NB4 (cell line): Measurements from ENCODE around the gene CEP89.

Experiments
- MAX ChIP-seq: IDR thresholded peaks from 2 replicates; pipeline ENCODE4 v1.6.1; 2011; ENCODE audit warnings: low read depth, low read length
- POLR2A ChIP-seq: IDR thresholded peaks from 2 replicates; pipeline ENCODE4 v1.6.1; 2011; ENCODE audit warnings: mild to moderate bottlenecking; ENCODE audit not compliant: insufficient read length; ENCODE audit errors: extremely low read depth
- TF ChIP-seq, protein P1 (sequence below): IDR thresholded peaks from one replicate; pipeline ENCODE4 v1.5.1; 2012; ENCODE audit warnings: low read depth, low read length

GRCh38 chr19:32865326-32865725 is 106.4 kb downstream of the CEP89 start:
- TF ChIP-seq, protein P1, sequence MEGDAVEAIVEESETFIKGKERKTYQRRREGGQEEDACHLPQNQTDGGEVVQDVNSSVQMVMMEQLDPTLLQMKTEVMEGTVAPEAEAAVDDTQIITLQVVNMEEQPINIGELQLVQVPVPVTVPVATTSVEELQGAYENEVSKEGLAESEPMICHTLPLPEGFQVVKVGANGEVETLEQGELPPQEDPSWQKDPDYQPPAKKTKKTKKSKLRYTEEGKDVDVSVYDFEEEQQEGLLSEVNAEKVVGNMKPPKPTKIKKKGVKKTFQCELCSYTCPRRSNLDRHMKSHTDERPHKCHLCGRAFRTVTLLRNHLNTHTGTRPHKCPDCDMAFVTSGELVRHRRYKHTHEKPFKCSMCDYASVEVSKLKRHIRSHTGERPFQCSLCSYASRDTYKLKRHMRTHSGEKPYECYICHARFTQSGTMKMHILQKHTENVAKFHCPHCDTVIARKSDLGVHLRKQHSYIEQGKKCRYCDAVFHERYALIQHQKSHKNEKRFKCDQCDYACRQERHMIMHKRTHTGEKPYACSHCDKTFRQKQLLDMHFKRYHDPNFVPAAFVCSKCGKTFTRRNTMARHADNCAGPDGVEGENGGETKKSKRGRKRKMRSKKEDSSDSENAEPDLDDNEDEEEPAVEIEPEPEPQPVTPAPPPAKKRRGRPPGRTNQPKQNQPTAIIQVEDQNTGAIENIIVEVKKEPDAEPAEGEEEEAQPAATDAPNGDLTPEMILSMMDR: no peak
- TF ChIP-seq MAX (no peak), POLR2A (no peak)
